ENCODE data around the gene SYT12. TPM values are rescaled to one million over a fixed set of nuclear protein-coding genes. Genes with fewer than 3 reads are reported as not detected.

SYT12 gene
- total and polyA plus RNA-seq, 9 donors = 0.05 to 6.0 (median 0.87) TPM; not detected in 2

GRCh38 chr11:67016550-67016949 lies 6.4 kb upstream of the SYT12 start:
- Histone ChIP-seq H3K4me3 (no peak overlapping the region), H3K9me3 (no peaks in the 10 kb centered on the region), H3K36me3 (no peaks in the 10 kb centered on the region), H3K27me3 (no peaks in the 10 kb centered on the region), H3K27ac (no peak overlapping the region), H3K4me1 (ENCODE audit: insufficient read depth) (no peaks in the 10 kb centered on the region)
- intact Hi-C loops (cut with DNase I) = no loop called here
- TF ChIP-seq CTCF (IDR thresholded peaks at IDR 0.05) = no peak
- no peak for TF ChIP-seq EP300 (IDR thresholded peaks at IDR 0.05)
- no peak for TF ChIP-seq POLR2A (IDR thresholded peaks at IDR 0.05)
- DNase-seq = no peak
- 76 to 85% (median 81%) methylated on average over 5 of the region's 5 CpGs for WGBS, 3 donors

- H3K27me3 ChIP-seq = no peaks in the 10 kb centered on the region
- H3K4me3 ChIP-seq = no peak overlapping the region
- no peaks in the 10 kb centered on the region for H3K36me3 ChIP-seq
- intact Hi-C loops (cut with DNase I) = no loop called here
- H3K9me3 ChIP-seq = no peaks in the 10 kb centered on the region
- WGBS, 3 donors = 81 to 93% (median 92%) methylated on average over 6 of the region's 6 CpGs
- no peak for TF ChIP-seq POLR2A (IDR thresholded peaks at IDR 0.05)
- no peak for TF ChIP-seq EP300 (IDR thresholded peaks at IDR 0.05)
- TF ChIP-seq CTCF (IDR thresholded peaks at IDR 0.05) = no peak
- no peak for DNase-seq
- peaks cover 3% of the 10 kb centered on the region for H3K4me1 ChIP-seq (ENCODE audit: insufficient read depth)
- H3K27ac ChIP-seq = no peak overlapping the region
These were observed 2.0 kb upstream of the SYT12 start for GRCh38 chr11:67020949-67021348.

GRCh38 chr11:67022341-67022933 lies 497 bp upstream of the SYT12 start:
- intact Hi-C loops (cut with DNase I) = no loop called here
- peaks cover 3% of the 10 kb centered on the region for H3K4me1 ChIP-seq (ENCODE audit: insufficient read depth)
- no peaks in the 10 kb centered on the region for H3K36me3 ChIP-seq
- no peak overlapping the region for H3K4me3 ChIP-seq
- H3K9me3 ChIP-seq = no peaks in the 10 kb centered on the region
- DNase-seq = peak in 4 of 5 donors; percentile 28 to 63 (median 46)
- H3K27me3 ChIP-seq = no peaks in the 10 kb centered on the region
- WGBS, 3 donors = 5 to 9% (median 7%) methylated on average over 20 of the region's 20 CpGs
- H3K27ac ChIP-seq = no peak overlapping the region
- TF ChIP-seq EP300 (IDR thresholded peaks at IDR 0.05) = no peak
- TF ChIP-seq POLR2A (IDR thresholded peaks at IDR 0.05) = no peak
- TF ChIP-seq CTCF (IDR thresholded peaks at IDR 0.05) = no peak

GRCh38 chr11:67023957-67024353 lies 1.0 kb downstream of the SYT12 start:
- intact Hi-C loops (cut with DNase I) = no loop called here
- no peak overlapping the region for H3K27ac ChIP-seq
- WGBS, 3 donors = 25 to 41% (median 39%) methylated on average over 2 to 6 of the region's 6 CpGs
- no peaks in the 10 kb centered on the region for H3K9me3 ChIP-seq
- peaks cover 3% of the 10 kb centered on the region for H3K4me1 ChIP-seq (ENCODE audit: insufficient read depth)
- no peak for DNase-seq
- H3K36me3 ChIP-seq = no peaks in the 10 kb centered on the region
- H3K27me3 ChIP-seq = no peaks in the 10 kb centered on the region
- TF ChIP-seq EP300 (IDR thresholded peaks at IDR 0.05) (no peak), POLR2A (IDR thresholded peaks at IDR 0.05) (no peak)
- no peak overlapping the region for H3K4me3 ChIP-seq

- no peak overlapping the region for H3K27ac ChIP-seq
- intact Hi-C loops (cut with DNase I) = no loop called here
- DNase-seq = no peak
- H3K4me1 ChIP-seq (ENCODE audit: insufficient read depth) = peaks cover 3% of the 10 kb centered on the region
- H3K4me3 ChIP-seq = no peak overlapping the region
- H3K27me3 ChIP-seq = no peaks in the 10 kb centered on the region
- 78 to 80% (median 78%) methylated on average over 5 of the region's 5 CpGs for WGBS, 3 donors
- TF ChIP-seq EP300 (IDR thresholded peaks at IDR 0.05) (no peak), CTCF (IDR thresholded peaks at IDR 0.05) (no peak), POLR2A (IDR thresholded peaks at IDR 0.05) (no peak)
- H3K36me3 ChIP-seq = no peaks in the 10 kb centered on the region
- no peaks in the 10 kb centered on the region for H3K9me3 ChIP-seq
These were observed 1.5 kb downstream of the SYT12 start for GRCh38 chr11:67024410-67024809.
